Lung (tissue), 12 donors: ENCODE results near the gene FBLN1. TPM values are rescaled to one million over a fixed set of nuclear protein-coding genes. Genes with fewer than 3 reads are reported as not detected.

Source experiments
- ATAC-seq: fragments of 200-7000 bp; cut with Tn5 transposase; one replicate; pipeline ENCODE4 v1.9.1; 2020; ENCODE audit warnings: moderate number of reproducible peaks; ENCODE audit not compliant: insufficient read depth, low FRiP score
- DNase-seq, 3 donors: peaks; one replicate each; pipeline ENCODE4 v3.0.0-alpha.2; 2013 to 2017
- H3K27ac ChIP-seq, 2 donors: one replicate each; pipeline ENCODE4 v1.5.1; 2013; ENCODE audit warnings: mild to moderate bottlenecking in 2 of 2, moderate library complexity in 2 of 2, control low read depth in 1 of 2, inconsistent platforms in 1 of 2, low read depth in 1 of 2, low read length in 1 of 2
- H3K27me3 ChIP-seq, 3 donors: one replicate each; pipeline ENCODE4 v1.5.1; 2013; ENCODE audit warnings: low read length in 2 of 3; ENCODE audit not compliant: control insufficient read depth in 3 of 3, insufficient read depth in 3 of 3
- H3K36me3 ChIP-seq, 4 donors: one replicate each; pipeline ENCODE4 v1.5.1; 2013; ENCODE audit warnings: low read length in 4 of 4, mild to moderate bottlenecking in 1 of 4, moderate library complexity in 1 of 4; ENCODE audit not compliant: control insufficient read depth in 4 of 4, insufficient read depth in 4 of 4
- H3K4me1 ChIP-seq, 5 donors: one replicate each; pipeline ENCODE4 v1.5.1; 2013; ENCODE audit warnings: low read length in 5 of 5, mild to moderate bottlenecking in 2 of 5, moderate library complexity in 1 of 5; ENCODE audit not compliant: control insufficient read depth in 5 of 5, insufficient read depth in 5 of 5
- H3K4me3 ChIP-seq: one replicate; pipeline ENCODE4 v1.5.1; 2013; ENCODE audit warnings: mild to moderate bottlenecking, control low read depth, moderate library complexity
- H3K9ac ChIP-seq, 2 donors: one replicate each; pipeline ENCODE4 v1.5.1; 2013; ENCODE audit warnings: low read length in 2 of 2, control low read depth in 1 of 2; ENCODE audit not compliant: insufficient read depth in 1 of 2
- H3K9me3 ChIP-seq, 4 donors: one replicate each; pipeline ENCODE4 v1.5.1; 2013; ENCODE audit warnings: low read length in 3 of 4, mild to moderate bottlenecking in 1 of 4, moderate library complexity in 1 of 4; ENCODE audit not compliant: control insufficient read depth in 4 of 4, insufficient read depth in 3 of 4
- CTCF ChIP-seq: IDR thresholded peaks from 2 replicates; pipeline ENCODE4 v1.5.1; 2012; ENCODE audit warnings: mild to moderate bottlenecking; ENCODE audit errors: control extremely low read depth, extremely low read depth
- WGBS, 2 donors: extraction: QIAGEN DNeasy Blood & Tissue Kit; methylation state at CpG; one replicate each; pipeline ENCODE4 v1.1.7; 2013; 5-methylcytosine and 5-hydroxymethylcytosine counted together
- polyA plus RNA-seq, 2 donors: library from polyadenylated mRNA; stranded (reverse); fragments of 200-250 nt; gene quantifications; one replicate each; pipeline ENCODE4 v1.2.1, GENCODE V29; 2013
- total RNA-seq, 2 donors: library from RNA; depleted of rRNA in 1 of 2; stranded (reverse); fragments of >200 nt in 1 of 2; gene quantifications; one replicate each; pipeline ENCODE4 v1.2.1, GENCODE V29; 2014 to 2021
- donor health status: control.
- donor health status: control.
- donor health status: Bipolar disorder and iron deficiency.
- donor health status: healthy.
- donor health status: DM: yes; HTN: yes; CAD: no.

The FBLN1 gene
- total and polyA plus RNA-seq, 4 donors: 82.7 to 357 (median 233) TPM

GRCh38 chr22:45626198-45626651 lies 123.5 kb downstream of the FBLN1 start:
- Histone ChIP-seq H3K9ac (no peak overlapping the region), H3K27me3 (no peaks in the 10 kb centered on the region), H3K36me3 (peaks cover 0 to 6% (median 0%) of the 10 kb centered on the region in 4 donors), H3K27ac (no peak overlapping the region), H3K4me1 (no peaks in the 10 kb centered on the region), H3K4me3 (no peak overlapping the region), H3K9me3 (no peaks in the 10 kb centered on the region)
- no peak for TF ChIP-seq CTCF
- DNase-seq (no peak), ATAC-seq (no peak)
- WGBS, 2 donors: 61 to 73% methylated on average over 22 of the region's 22 CpGs

- H3K36me3 ChIP-seq: peaks cover 0 to 6% (median 0%) of the 10 kb centered on the region in 4 donors
- H3K4me1 ChIP-seq: peaks cover 0 to 3% (median 0%) of the 10 kb centered on the region in 5 donors
- no peak overlapping the region for H3K27ac ChIP-seq
- ATAC-seq (no peak), DNase-seq (no peak)
- WGBS, 2 donors: 83 to 88% methylated on average over 22 of the region's 22 CpGs
- H3K27me3 ChIP-seq: no peaks in the 10 kb centered on the region
- H3K9me3 ChIP-seq: peaks cover 0 to 1% (median 0%) of the 10 kb centered on the region in 4 donors
- no peak overlapping the region for H3K4me3 ChIP-seq
- TF ChIP-seq CTCF: no peak
- no peak overlapping the region for H3K9ac ChIP-seq
Observed at GRCh38 chr22:45627489-45628233, 125.0 kb downstream of the FBLN1 start.

- Histone ChIP-seq H3K27ac (no peak overlapping the region), H3K36me3 (peaks cover 0 to 6% (median 0%) of the 10 kb centered on the region in 4 donors), H3K9me3 (peaks cover 0 to 1% (median 0%) of the 10 kb centered on the region in 4 donors), H3K4me1 (peaks cover 0 to 5% (median 2%) of the 10 kb centered on the region in 5 donors), H3K4me3 (no peak overlapping the region), H3K27me3 (no peaks in the 10 kb centered on the region), H3K9ac (no peak overlapping the region)
- ATAC-seq (no peak), DNase-seq (no peak)
- WGBS, 2 donors: 53 to 63% methylated on average over 5 of the region's 5 CpGs
- TF ChIP-seq CTCF: no peak
Observed at GRCh38 chr22:45628515-45628914, 125.8 kb downstream of the FBLN1 start.
